Occipital lobe (tissue), 2 donors: ENCODE measurements around the gene ZNF319. TPM values are rescaled to one million over a fixed set of nuclear protein-coding genes. Genes with fewer than 3 reads are reported as not detected.
A peak's percentile ranks its signal among the peaks of the same experiment; 100 is the strongest.
"Not testable (repeated sequence)": the region's sequence is repeated elsewhere in the genome, so short reads cannot be mapped to it uniquely, and the experiment has no call there.

Source experiments
- DNase-seq: peaks from one replicate; lab custom pipeline; 2025; lab: John Stamatoyannopoulos, UW
- total RNA-seq: library from RNA; depleted of rRNA; stranded (reverse); fragments of >200 nt; gene quantifications from one replicate; pipeline ENCODE4 v1.2.3, GENCODE V29; 2014

ZNF319 gene
- total RNA-seq, 1 donor from 2014 or later: 4.2 TPM

DNA sequence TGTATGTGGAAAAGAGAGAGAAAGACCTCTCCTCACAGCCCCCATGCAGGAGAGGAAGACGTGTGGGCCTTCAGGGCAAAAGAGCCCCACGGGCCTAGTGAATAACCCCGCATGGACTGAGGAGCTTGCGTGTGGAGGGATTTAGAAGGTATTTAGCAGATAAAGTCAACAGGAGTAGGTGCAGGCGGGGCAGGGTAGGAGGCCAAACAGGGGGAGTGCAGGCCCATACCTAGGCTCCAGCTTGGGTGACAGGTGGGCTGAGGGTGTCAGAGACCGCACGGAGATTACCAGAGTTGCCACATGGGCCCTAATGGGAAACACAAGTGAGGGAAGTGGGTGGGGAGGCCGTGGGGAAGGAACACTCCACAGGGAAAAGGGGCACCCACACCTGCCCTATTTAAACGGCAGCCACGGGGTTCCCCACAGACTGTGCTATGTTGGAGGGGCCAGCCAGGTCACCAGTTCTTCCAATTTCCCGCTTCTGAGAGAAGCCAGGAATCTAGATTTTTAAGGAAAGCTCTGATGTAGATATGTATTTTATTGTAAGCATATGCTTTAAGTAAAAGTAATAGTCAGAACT is 21.4 kb downstream of the ZNF319 start:
- no peak for DNase-seq

DNA sequence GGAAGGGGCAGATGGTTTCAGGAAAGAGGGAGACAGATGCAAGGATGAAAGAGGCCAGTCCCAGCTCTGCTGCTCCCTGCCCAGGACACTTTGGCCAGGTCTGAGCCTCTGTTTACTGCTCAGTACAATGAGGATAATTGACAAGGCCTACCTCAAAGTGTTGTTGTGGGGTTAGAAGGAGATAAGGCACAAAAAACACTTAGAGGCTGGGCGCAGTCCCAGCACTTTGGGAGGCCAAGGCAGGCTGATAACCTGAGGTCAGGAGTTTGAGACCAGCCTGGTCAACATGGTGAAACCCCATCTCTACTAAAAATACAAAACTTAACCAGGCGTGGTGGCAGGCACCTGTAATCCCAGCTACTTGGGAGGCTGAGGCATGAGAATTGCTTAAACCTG is 22.4 kb downstream of the ZNF319 start:
- DNase-seq: not testable (repeated sequence)

DNA sequence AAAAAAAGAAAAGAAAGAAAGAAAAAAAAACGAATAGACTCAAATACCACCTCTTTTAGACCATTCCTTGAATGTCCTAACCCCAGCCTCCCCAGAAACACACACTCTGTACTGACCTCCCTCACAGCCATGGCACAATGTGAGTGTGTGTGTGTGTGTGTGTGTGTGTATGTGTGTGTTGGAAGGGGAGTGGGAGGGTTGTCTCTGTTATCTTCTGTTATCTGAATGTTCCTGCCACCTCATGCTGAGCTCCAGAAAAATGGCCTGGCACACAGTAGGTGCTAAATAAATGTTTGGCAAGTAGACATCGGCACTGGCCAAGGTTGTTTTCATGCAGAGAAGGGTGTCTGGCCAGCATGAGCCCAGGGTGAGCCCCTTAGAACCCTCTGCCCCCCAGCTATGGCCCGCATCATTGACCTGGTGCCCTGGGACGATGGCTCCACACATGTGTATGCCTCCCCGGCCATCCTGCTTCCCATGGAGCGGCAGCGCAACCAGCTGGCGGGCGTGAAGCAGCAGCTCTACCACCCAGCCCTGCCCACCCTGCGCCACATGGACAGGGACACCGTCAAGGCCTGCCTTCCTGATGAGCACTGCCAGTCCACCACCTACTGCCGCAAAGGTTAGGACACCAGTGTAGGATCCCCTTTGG is 22.9 kb downstream of the ZNF319 start:
- DNase-seq: no peak

DNA sequence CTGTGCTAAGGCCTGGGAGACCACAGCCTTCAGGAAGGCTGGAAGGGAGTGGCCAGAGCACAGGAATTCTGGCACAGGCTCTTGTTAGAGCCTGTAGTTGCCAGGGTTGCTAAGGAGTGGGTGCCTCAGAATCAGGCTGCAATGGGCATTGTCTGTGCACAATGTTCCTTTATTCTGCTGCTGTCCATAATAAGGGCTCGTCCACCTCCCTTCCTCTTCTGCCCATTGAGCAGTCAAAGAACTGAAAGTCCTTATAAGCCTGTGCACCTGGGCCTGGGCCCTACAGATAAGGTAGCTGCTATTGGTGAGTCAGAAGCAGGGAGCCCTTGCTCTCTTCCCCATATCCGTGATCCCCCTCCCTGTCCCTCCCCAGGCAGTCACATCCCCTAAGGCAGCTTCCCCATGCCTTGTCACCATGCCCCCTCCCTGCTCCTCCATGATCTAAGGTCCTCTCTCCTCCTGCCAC is 24.1 kb downstream of the ZNF319 start:
- DNase-seq: peak; percentile 53

DNA sequence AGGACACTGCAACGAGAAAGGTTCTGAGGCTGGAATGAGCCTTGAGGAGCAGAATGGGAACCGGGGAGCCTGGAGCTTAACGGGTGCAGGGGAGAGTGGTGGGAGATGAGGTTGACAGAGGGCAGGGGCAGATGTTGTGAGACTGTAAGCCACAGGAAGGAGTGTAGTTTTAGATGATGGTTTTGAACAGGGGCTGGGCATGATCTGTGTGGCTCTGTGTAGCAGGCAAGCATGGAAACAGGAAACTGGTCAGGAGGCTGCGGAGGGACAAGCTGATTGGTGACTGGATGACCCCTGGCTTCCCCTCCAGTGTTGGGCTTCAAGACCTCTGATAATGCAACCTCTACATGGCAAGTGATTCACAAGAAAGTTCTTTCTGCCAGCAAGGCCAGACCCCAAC is 28.2 kb downstream of the ZNF319 start:
- no peak for DNase-seq

DNA sequence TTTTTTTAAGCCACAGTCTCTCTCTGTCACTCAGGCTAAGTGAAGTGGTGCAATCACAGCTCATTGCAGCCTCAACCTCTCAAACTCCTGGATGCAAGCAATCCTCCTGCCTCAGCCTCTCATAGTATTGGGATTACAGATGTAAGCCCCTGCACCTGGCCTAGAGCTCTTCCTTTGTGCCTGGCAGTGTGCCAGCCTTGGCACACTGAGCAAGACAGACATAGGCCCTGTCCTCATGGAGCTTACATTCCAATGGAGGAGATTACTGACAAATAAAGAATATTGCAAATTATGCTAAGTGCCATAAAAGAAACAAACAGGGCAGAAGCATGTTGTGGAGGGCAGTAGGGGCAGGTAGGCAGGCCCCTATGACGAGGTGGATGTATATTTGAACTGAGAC is 28.6 kb downstream of the ZNF319 start:
- DNase-seq: no peak

DNA sequence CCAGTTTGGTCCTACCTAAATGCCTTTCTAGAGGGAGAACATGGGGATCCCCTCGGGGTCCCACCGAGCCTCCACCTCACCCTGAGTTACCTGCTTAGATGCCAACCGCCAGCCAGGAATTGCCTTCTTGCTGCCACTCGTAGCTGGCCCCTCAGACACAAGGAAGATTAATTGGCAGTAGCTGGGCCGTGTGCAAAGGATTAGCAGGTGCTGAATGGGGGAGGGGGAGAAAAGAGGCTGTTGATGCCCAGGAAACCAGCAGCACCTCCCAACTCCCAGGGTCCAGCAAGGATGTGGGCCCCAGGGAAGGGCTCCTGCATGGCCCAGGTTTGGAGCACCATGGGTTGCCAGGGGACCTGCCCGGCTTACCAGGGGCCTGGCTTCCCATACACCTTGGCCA is 29.5 kb downstream of the ZNF319 start, which contains the start of gene CNGB1:
Gene CNGB1, minus strand, starts transcription at position 159 of the 400 bp plus-strand sequence. CDS start 3,842 bp downstream, outside the sequence.
- no peak for DNase-seq

DNA sequence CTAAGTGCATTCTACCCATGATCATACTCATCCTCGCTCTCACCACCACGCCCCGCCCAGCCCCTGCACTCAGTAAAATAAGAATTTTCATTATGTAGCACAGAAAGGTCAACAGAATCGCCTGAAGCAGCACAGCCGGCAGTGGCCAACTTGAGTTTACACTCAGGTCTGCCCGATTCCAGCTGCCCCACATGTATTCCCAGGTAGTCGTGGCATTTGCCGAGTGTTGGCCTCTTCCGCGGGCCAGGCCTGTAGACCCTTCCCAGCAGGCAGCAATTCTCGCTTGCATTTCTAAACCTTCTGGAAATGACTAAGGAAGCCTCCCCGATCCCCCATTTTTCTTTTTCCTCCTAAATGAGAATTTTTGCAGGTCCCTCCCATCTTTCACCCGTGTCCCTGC is 30.2 kb downstream of the ZNF319 start:
- no peak for DNase-seq

DNA sequence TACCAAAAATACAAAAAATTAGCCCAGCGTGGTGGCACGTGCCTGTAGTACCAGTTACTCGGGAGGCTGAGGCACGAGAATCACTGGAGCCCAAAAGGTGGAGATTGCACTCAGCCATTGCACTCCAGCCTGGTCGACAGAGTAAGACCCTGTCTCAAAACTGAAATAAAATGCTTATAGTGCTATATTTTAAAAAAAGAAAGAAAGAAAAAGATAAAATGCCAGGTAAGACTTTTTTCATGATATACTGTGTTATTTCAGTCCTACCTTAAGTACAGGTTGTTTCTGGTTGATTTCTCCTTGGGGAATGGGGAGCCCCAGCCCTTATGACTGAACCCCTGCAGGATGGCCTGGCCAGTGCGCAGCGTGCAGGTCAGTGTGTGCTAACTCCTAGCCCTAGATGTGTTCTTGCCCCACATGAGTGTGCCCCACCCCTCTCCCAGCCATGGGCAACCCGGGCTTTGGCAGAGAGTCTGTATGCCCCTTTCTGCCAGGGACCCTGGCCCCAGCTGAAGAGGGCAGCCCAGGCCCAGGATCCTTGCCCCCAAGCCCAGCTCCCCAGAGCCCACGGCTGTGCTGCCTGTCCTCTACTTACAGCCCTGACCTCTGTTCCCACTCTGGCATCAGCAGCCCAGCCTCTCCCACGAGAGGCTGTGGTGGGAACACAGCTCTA is 30.9 kb downstream of the ZNF319 start:
- no peak for DNase-seq

DNA sequence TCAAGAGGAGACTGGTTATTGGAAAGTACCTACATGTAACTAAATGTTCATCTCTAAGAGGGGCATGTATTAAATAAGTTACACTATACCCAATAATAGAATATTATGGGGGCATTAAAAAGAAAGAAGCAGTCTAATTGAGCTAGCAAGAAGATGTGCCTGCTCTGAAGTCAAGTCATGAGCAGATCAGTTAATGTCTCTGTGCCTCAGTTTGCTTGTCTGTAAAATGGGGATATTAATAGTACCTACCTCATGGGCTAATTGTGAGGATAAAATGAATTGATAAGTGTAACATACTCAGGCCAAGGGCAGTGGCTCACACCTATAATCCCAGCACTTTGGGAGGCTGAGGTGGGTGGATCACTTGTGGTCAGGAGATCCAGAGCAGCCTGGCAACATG is 32.6 kb downstream of the ZNF319 start:
- DNase-seq: no peak

DNA sequence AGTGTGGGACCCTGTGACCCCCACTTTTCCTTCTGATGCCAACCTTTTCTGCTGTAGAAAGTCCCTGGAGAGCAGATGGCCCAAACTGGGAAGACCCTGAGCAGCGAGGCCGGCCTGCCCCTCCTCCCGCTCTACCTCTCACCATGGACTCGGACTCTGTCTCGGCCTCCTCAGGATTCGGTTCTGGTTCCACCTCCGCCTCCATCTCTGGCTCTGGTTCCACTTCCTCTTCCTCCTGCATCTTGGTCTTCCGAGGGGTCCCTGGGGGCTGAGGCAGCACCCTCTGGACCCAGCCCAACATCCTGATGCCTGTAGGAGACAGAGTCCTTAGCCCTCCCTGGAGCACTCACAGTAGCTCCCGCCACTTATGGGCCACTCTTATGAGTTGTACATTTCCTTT is 33.5 kb downstream of the ZNF319 start:
- DNase-seq: no peak

DNA sequence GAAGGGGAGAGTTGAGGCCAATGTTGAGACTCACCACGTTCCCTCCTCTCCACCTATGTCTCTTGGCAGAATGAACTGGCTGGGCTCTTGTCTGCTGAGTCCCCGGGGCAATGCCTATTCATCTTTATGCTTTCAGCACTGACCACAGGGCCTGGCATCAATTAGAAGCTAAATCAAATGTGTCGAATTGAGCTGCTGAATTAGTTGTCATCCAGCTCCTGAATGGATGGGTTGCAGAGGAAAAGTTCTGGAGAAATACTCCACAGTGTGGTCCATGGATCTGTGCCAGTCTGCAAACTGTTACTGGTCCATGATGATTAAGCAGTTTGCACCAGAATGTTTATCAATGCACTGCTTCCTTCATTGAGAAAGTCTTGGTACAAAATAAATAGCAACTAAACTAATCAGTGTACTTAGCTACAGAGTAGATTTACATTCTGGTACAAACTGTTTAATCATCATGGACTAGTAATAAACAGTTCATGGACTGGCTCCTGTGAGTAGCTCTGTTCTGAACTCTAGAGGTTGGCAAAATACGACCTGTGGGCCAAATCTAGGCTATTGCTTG is 34.2 kb downstream of the ZNF319 start:
- no peak for DNase-seq

DNA sequence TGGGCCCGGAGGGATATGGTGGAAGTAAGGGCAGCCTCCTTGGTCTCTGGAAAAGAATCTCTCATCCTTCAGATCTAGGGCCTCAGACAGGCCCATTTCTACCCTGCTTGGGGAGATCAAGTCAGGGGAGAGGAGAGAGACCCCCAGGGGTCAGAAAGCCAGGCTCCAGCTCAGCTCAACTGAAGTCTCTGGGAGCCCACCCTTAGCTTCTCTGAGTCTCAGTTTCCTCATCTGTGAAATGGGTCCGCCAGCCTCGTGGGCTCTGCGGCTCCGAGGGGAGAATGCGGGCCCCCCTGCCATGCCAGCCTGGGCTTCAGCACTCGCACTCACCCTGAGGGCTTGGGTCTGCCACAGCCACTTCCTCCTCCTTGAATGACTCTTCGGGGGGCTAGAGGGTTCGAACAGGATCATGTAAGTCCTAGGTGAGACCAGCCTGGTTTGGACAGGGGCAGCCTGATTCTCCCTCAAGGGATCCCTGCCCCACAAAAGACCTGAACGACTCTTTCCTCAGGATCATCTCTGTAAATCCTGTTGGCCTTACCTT is 36.2 kb downstream of the ZNF319 start:
- DNase-seq: no peak

DNA sequence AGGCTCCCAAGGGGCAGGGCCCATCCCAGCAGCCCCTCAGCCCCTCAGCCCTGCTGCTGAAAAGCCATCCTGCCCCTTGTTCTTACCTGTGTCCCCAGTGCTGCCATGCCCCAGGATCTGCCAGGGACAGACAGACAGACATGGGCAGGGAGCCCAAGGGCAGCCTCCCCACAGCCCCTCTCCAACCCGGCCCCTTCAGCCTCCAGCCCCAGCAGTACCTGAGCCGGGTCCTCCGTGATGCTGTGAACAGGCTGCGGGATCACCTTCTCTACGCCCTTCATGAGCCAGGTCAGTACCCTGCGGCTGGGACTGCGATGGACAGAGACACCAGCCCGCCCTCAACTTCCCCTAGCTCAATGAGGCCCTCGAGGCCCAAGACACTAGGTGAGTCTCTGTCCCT is 37.7 kb downstream of the ZNF319 start:
- DNase-seq: no peak

DNA sequence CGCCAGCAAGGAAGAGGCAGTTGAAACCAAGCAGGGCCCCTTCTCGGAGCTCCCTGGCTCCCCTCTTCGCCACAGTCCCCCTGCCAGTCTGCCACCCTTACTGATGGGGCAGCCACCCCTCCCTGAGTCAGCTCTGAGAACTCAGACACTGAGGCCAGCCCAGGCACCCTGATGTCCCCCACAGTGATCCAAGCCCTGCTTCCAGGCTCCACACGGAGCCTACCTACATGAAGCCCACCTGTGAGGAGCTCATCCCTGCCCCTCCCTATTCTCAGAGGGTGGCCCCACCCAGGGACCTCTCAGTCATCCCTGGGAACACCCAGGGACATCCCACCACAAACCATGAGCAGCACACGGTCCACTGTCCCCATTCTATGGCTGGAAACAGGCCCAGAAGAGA is 38.4 kb downstream of the ZNF319 start:
- no peak for DNase-seq

DNA sequence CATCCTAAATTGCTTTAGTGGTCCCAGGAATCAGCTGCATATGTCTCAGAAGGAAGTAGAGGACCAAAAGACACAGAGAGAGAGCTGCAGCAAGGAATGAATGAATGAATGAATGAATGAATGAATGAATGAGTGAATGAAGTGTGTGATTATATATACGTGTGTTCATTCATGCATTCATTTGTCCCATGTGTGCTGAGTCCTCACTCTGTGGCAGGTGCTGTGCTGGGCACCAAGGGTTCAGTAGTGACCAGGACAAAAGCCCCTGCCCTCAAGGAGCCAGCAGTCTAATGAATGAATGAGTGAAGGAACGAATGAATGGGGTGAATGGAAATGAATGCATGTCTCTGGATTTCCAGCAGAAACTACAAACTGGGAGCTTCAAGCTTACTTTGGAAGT is 38.9 kb downstream of the ZNF319 start:
- no peak for DNase-seq

DNA sequence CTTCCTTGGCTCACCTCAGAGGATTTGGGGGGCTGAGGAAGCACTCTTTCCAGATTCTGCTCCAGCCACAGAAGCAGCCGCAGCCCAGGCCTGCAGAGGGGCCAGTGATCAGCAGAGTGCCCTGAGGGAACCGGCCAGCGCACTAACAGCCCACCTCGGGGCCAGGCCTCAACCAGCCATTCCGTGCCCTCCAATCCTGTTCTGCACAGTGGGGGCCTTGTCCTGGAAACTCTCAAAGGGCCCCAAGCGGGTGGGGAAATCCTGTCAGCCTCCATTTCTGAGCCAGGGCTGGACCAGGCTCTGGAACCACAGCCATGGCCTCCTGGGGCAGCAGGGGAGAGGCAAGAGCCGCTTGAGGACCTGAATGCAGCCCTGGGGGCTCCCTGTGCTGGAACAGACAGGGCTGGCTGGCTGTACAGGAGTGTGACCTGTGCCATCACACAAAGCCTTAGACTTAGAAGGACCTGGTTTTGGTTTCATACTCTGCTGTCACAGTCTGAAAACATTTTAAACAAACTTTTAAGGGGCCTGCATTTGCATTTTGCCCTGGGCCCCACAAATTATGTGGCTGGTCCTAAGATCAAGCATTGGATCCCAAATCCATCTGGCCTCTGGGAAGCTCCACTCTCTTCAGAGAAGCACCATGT is 39.5 kb downstream of the ZNF319 start:
- DNase-seq: no peak

DNA sequence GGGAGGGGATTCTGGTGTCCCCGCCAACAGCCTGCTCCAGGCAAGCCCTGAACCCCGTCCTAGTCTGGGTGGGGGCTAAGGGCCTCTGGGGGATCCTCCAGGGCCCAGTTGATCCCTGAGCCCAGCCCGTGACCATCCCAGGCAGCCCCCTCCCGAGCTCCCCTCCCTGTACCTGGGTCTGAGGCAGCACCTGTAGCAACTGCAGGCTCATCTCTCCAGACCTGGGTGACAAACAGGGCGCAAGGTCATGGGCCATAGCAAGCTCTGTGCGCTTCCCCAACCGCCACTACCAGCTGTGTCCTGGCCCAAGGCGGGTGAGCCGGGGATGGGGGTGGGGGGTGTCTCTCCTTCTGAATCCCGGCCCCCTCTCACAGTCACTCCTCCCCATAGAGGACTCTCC is 40.2 kb downstream of the ZNF319 start:
- no peak for DNase-seq

DNA sequence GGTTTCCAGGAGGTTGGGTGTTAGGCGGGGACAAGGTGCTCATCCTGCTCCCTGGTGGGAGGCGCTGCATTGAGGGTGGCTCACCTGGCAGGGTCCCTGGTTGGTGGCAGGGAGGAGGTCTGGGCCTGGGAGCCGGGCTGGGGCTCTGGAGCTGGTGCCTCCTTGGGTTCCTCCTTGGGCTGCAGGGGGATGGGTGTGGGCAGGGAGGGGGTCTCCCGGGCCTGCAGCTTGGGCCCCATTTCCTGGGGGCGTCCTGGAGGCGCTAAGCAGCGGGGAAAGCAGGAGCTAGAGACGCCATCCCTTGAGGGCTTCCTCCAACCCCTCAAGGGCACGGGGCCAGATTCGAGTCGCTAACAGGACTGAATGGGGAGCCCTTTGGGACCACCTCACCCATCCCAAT is 40.7 kb downstream of the ZNF319 start:
- DNase-seq: no peak

DNA sequence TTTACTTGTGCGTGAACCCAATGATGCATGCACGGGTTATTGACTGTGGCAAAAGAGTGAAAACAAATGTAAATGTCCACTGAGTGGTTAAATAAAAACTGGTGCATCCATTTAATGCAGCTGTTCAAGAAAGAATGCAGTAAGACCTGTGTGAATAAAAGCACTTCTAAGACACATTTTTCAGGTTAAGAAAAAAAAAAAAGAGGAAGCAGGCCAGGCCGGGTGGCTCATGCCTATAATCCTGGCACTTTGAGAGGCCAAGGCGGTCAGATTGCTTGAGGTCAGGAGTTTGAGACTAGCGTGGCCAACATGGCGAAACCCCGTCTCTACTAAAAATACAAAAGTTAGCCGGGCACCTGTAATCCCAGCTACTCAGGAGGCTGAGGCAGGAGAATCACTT is 41.4 kb downstream of the ZNF319 start:
- DNase-seq: no peak

DNA sequence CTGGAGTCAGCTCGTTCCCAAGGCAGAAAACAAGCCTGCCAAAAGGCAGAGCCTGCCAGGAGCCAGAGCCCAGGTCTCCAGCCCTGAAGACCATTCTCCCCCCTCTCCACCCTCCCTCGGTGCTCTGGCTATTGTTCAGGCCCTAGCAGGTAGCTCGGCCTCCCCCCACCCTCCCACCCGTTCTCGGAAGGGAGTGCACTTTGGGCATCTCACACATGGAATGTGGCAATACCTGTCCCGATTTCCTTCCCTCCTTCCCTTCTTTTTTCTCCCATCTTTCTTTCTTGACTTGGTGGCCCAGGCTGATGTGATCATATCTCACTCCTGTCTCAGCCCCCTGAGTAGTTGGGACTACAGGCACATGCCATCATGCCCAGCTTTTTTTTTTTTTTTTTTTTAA is 41.9 kb downstream of the ZNF319 start:
- DNase-seq: no peak
